ENCODE measurements around the gene TTC9C.
"Not testable (repeated sequence)": the region's sequence is repeated elsewhere in the genome, so short reads cannot be mapped to it uniquely, and the experiment has no call there.

Gene TTC9C

DNA sequence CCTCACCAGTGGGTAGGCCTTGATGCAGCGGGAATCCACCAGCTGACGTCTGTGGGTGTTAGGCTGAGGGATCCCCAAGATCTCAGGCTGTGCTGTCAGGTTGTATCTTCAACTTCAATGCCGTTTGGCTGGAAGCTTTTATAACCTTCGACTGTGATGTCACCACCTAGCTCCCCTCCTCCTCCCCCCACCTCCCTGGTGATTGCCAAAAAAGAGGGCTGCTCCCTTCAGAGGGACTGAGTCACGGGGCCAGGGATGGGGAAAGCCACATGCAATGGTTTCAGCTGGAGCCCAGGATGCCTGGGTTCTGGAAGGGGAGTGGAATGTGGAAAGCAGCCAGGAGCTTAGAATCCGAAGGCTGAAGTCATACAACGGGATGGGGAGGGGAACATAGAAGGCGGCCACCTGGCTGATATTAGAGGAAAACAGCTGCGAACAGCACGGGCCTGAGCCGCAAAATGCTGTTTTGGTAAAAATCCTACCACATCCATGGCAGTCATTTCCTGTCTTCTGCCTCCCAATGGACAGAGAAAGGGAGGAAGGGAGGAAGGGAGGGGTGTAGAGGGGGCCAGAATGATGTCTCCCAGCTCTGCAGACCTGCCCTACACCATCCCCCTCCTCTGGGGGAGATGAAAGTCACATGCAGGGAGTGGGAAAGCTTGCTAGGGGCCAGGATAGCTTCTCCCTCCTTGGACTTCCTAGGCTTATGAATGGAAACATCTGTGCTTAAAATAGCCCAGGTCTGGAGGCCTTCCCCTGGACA is 38.7 kb upstream of the TTC9C start, which contains the start of gene LRRN4CL:
TSS of gene LRRN4CL (minus strand) at position 110 of the 763 bp plus-strand sequence. CDS start 1,022 bp downstream, outside the sequence.
- H3K4me3 ChIP-seq (ENCODE audit: low read depth, low read length): no peak within 1 kb of the TSS
- TF ChIP-seq, protein P1, sequence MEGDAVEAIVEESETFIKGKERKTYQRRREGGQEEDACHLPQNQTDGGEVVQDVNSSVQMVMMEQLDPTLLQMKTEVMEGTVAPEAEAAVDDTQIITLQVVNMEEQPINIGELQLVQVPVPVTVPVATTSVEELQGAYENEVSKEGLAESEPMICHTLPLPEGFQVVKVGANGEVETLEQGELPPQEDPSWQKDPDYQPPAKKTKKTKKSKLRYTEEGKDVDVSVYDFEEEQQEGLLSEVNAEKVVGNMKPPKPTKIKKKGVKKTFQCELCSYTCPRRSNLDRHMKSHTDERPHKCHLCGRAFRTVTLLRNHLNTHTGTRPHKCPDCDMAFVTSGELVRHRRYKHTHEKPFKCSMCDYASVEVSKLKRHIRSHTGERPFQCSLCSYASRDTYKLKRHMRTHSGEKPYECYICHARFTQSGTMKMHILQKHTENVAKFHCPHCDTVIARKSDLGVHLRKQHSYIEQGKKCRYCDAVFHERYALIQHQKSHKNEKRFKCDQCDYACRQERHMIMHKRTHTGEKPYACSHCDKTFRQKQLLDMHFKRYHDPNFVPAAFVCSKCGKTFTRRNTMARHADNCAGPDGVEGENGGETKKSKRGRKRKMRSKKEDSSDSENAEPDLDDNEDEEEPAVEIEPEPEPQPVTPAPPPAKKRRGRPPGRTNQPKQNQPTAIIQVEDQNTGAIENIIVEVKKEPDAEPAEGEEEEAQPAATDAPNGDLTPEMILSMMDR (IDR thresholded peaks at IDR 0.05; ENCODE audit: control insufficient read depth, extremely low read depth, insufficient read depth): no peak
- no peak for DNase-seq (ENCODE audit: low read depth)

DNA sequence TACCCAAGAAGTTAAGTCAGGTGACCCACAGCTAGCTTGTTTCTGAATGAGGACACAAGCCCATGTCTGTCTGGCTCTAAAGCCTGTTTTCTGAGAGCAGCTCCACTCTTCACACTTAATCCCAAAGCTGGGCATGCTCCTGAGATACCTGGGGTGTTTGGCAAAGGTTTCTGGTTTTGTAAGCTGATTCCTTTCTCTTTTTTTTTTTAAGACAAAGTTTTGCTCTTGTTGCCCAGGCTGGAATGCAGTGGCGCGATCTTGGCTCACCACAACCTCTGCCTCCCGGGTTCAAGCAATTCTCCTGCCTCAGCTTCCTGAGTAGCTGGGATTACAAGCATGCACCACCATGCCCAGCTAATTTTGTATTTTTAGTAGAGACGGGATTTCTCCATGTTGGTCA is 34.7 kb upstream of the TTC9C start:
- not testable (repeated sequence) for DNase-seq (ENCODE audit: low read depth); H3K4me3 ChIP-seq (ENCODE audit: low read depth, low read length)

DNA sequence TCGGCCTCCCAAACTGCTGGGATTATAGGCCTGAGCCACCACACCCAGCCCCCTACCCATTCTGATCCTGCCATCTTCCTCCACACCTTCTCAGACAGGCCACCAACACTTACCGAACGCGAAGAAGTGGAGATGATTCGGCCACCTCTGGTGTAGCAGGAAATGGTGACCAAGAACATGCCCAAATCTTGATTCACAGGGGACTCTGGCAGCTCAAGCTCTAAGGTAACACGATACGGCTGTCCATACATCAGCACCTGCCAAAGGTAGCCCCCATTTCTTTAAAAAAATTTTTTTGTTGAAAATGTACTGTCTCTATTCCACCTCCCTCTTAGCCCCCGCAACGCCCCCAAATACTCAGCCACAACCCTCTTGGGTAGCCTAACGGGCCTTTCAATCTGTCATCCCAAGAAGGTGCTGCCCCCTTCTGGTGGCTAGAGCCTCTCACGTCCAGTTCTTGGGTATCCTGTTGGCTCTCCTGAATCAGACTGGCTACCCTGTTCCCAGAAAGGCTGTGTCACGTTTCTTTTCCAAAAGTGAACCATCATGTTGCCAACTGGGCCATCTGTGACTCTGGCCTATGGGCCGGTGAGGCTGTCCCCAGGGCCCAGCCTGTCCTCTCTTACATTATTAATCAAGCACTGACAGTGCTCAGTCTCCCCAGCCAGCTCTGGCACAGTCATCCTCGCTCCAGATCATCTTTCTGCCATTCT is 33.7 kb upstream of the TTC9C start:
- no peak for DNase-seq (ENCODE audit: low read depth)
- TF ChIP-seq, protein P1 (IDR thresholded peaks at IDR 0.05; ENCODE audit: control insufficient read depth, extremely low read depth, insufficient read depth): peak; percentile 73
- H3K4me3 ChIP-seq (ENCODE audit: low read depth, low read length): no peak overlapping the region

DNA sequence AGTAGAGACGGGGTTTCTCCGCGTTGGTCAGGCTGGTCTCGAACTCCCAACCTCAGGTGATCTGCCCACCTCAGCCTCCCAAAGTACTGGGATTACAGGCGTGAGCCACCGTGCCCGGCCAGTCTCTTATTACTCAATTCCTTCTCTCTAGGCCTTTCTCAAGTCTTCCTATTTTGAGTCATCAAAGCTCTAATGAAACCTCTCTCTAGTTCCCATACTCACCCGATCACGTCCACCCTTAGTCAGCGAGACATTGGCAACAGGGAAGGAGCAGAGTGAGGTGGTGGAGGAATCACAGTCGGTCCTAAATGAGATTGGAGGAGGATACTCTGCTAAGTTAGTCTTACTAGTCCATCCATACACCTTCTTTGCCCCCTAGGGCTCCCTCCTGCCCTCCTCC is 26.0 kb upstream of the TTC9C start:
- no peak overlapping the region for H3K4me3 ChIP-seq (ENCODE audit: low read depth, low read length)
- TF ChIP-seq, protein P1 (IDR thresholded peaks at IDR 0.05; ENCODE audit: control insufficient read depth, extremely low read depth, insufficient read depth): no peak
- no peak for DNase-seq (ENCODE audit: low read depth)

DNA sequence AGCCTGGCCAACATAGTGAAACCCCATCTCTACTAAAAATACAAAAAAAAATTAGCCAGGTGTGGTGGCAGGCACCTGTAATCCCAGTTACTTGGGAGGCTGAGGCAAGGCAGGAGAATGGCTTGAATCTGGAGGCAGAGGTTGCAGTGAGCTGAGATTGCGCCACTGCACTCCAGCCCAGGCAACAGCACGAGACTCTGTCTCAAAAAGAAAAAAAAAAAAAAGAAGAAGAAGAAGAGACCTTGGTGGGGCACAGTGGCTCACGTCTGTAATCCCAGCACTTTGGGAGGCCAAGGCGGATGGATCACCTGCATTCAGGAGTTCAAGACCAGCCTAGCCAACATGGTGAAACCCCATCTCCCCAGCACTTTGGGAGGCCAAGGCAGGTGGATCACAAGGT is 24.4 kb upstream of the TTC9C start:
- DNase-seq (ENCODE audit: low read depth): not testable (repeated sequence)

DNA sequence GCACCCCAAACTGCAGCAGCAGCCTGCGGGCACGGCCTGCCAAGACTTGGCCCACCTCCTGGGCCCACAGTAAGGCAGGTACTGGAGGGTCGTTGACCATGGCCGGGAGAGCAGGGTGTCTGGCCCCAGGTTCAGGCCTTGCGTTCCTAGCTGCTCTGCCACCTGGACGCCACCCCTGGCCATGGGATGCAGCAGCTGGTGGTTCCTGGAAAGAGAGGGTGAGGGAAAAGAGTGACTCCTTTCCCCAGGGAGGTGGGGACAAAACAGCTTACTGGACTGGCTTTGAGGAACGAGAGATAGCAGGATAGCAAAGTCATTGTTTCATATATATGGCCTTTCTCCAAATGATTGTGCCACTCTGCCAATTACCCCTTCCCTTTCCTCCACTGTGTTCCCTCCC is 22.9 kb upstream of the TTC9C start:
- TF ChIP-seq, protein P1 (IDR thresholded peaks at IDR 0.05; ENCODE audit: control insufficient read depth, extremely low read depth, insufficient read depth): 0 out of 2 replicates have a peak, but pooled peaks have one; percentile 16
- DNase-seq (ENCODE audit: low read depth): no peak
- H3K4me3 ChIP-seq (ENCODE audit: low read depth, low read length): peak overlapping the region; percentile 81

More for the DNA sequence above, 24.4 kb upstream of the TTC9C start:
- not testable (repeated sequence) for H3K4me3 ChIP-seq (ENCODE audit: low read depth, low read length)

DNA sequence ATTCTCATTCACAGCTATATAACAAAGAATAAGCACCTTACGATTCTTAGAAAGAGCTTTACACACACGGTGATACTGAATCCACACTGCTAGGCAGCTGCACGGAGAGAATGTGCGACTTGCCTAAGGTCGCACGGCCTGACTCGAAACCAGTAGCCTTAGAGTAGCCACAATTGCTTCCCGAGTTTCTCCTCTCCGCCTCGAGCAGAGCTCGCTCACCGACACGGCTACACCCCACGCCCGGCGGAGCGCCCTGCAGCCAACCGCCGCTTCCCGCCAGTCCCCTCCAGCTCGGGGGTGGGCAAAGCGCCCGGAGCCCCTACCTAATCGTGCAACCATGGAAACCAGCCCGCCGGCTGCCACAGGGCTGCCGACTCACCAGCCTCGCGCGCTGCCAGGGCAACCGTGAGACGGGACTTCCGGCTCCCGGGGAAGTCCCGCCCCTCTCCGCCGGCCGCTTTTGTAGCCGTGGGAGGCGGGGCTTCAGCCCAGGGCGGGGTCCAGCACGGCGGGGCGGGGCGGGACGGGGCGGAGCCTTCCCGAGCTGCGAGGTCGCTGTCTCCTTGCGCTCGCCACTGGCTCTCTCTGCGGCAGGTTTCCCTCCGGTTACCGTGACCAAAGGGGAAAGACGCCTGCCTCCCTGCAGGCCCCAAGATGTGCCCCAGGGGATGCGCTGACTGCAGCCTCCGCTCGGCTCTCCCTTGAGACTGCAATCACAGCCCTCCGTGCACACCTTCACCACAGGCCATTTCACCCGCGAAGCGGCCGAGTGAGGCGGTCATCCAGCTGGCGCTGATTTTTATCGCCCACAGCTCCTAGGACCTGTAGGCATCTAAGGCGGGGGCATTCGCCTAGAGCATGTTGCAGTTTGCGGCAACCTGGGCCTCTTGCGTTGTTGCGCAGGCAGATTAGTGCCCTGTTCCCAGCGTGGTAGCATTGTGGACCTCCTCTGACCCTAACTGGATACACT is 22.1 kb upstream of the TTC9C start:
- no peak for DNase-seq (ENCODE audit: low read depth)
- H3K4me3 ChIP-seq (ENCODE audit: low read depth, low read length): peak overlapping the region; percentile 81
- TF ChIP-seq, protein P1 (IDR thresholded peaks at IDR 0.05; ENCODE audit: control insufficient read depth, extremely low read depth, insufficient read depth): no peak
